Activated CD8-positive, alpha-beta memory T cell treated with anti-CD3 and anti-CD28 coated beads for 48 hours (primary cell): ENCODE results near the gene ATP8B3.
A peak's percentile ranks its signal among the peaks of the same experiment; 100 is the strongest.

Experiments used
- DNase-seq, 3 experiments: peaks; one replicate each; pipeline ENCODE4 v3.0.0-alpha.2; 2020; ENCODE audit warnings: low read depth in 2 of 3, low spot score in 2 of 3

Gene ATP8B3

DNA sequence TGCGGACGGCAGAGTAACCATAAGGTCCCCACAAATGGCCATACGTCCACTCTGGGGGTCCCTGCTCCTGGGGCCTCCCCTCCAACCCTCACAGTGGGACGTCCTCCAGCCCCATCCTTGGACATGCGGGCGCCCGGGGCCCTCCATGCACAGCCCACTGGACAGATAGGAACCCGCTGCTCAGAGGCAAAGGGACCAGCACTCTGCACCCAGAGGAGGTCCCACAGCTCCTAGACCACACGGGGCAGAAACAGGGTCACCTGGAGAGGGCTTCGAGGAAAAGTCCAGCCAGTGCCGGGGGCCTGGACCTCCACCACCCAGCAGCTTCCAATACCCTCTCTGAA lies 25.1 kb upstream of the ATP8B3 start:
- DNase-seq = no peak

DNA sequence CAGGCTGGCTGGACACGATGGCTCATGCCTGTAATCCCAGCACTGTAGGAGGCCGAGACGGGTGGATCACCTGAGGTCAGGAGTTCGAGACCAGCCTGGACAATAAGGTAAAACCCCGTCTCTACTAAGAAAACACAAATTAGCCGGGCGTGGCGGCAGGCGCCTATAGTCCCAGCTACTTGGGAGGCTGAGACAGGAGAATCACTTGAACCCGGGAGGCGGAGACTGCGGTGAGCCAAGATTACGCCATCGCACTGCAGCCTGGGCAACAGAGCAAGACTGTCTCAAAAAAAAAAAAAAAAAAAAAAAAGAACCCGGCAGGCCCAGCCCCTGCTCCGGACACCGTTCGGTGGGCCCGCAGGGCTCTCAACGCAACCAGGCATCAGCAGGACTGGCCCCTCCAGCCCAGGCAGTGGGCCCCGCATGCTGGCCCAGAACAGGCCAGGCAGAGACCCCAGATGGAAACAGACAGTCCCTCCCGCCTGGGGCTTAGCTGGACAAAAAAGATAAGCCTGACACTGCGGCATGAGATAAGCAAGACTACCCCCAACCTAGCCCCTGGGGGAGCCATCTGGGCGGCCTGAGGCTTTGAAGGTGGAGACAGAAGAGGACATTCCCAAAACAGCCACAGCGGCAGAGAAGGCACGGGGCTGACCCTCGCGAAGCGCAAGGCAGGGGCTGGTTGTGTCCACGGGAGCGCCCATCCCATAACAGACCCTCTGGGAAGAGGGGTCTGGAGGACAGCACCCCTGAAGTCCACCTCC lies 24.6 kb upstream of the ATP8B3 start:
- DNase-seq = no peak

DNA sequence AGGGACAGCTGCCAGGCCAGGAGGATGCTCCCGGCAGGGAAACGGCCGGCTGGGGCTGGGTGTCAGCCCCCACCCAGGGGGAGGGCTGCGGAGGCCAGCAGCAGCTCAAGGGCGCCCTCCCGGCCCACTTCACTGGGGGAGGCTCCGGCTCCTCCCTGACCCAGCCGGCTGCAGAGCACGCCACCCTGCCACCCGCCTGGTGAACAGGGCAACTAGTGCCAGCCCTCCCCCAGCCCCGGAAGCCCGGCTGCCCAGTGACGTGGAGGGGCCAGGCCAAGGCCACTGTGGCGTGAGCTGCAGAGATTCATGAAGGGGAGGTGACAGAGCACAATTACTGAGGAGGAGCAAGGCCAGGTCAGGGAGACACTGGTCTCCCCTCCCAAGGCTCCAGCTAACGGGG lies 21.5 kb upstream of the ATP8B3 start:
- no peak for DNase-seq

DNA sequence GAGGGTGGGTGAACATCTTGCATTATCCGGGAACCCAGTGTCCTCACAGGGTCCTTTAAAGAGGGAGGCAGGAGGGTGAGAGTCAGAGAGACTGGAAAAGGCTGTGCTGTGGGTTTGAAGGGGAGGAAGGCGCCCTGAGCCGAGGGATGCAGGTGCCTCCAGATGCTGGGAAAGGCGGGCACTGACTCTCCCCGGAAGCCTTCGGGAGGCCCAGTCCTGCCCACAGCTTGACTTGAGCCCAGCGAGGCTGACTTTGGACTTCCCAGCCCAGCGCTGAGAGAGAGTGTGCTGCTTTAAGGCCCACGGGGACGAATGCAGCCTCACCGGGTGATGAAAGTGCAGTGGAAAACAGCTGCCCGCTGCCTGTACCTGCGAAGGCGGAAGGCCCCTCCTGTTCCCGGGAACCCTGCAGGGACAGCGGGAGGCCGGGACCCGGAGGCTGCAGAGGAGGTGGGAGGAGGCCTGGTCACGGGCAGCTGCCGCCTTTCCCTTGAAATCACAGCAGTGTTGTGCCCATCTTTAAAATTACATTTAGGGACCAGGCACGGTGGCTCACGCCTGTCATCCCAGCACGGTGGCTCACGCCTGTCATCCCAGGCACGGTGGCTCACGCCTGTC lies 20.1 kb upstream of the ATP8B3 start:
- DNase-seq = no peak

DNA sequence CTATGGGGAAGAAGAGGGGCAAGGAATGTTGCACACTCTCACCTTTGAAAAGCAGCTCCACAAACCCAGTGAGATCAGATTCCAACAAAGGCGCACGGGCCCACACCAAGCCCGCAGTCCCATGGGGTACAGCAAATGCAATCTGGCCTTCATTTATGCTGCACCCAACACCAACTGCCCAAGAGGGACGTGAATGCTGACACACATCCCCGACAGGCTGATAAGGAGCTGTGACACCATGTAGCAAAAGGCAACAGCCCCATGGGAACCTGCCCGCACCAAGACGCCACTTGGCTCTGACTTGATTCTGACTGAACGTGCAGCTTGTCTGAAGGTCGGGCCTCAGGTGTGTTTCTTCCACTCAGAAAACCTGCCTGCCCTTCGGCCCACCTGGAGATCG lies 18.9 kb upstream of the ATP8B3 start:
- no peak for DNase-seq

DNA sequence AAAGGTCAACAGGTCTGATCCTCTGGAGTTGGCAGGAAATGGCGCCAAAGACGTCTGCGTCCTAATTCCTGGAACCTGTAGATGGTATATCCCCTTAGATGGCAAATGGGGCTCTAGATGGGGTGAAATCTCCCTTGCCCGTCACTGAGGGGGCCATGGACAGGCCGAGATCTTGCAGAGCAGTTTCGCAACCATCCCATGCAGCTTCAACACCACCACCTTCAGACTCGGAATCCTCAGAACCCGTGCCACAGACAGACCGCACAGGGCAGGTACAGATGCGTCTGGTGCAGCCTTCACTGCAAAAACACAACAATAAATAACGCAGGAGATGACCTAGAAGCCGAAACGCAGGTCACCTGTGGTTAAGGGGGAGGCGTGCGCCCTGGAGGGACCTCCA lies 18.5 kb upstream of the ATP8B3 start:
- DNase-seq = no peak

DNA sequence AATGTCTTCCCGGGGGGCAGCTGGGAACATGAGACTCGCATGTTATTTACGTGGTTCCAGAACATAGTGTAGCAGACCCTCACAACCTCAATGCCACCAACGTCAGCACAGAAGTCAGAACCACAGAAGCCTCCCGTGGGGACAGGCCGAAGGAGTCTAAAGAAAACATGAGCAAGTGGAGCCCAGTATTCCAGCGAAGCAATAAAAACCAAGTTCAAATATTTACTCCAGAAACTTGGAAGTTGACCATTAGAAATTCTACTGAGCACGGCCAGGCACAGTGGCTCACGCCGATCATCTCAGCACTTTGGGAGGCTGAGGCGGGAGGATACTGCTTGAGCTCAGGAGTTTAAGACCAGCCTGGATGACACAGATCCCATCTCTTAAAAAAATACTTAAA lies 17.9 kb upstream of the ATP8B3 start:
- no peak for DNase-seq

DNA sequence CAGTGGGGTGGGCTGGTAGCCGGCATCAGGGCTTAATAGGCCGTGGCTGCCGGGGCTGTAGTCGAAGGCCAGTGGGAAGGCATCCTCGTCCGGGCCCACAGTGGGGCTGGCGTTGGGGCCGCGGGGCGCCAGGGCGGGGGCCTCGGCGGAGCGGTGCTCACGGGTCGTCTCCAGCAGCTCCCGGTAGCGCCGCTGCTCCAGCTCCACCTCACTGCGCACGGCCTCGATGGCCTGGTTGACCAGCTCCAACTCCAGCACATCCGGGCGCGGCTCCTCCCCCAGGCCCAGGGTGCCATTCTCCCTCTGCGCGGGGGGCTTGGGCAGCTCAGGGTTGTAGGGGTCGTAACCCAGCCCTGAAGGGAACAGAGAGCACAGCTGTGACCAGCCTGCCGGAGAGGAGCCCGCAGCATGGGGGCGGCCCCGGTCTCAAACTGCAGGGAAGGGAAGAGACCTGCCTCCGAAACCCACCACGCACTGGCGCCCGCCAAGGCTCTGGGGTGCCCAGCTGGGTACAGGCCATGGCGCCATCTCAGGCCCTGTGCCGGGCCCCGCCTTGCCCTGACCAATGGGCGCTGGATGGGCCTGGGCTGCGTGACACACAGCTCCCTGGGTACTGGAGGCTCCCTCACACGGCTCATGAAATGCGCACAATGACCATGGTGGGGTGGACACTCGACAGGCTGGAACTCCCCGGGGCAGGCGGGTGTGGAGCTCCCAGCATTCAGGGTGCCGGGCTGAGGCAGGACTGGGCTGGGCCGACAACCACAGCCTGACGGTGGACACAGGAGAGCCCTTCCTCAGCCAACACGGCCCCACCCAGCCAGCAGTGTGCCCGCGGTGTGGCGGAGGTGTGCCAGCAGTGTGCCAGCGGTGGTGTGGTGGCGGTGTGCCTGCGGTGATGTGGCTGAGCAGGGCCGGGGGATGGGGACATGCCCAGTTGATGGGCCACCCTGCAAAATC lies 16.5 kb upstream of the ATP8B3 start:
- no peak for DNase-seq

DNA sequence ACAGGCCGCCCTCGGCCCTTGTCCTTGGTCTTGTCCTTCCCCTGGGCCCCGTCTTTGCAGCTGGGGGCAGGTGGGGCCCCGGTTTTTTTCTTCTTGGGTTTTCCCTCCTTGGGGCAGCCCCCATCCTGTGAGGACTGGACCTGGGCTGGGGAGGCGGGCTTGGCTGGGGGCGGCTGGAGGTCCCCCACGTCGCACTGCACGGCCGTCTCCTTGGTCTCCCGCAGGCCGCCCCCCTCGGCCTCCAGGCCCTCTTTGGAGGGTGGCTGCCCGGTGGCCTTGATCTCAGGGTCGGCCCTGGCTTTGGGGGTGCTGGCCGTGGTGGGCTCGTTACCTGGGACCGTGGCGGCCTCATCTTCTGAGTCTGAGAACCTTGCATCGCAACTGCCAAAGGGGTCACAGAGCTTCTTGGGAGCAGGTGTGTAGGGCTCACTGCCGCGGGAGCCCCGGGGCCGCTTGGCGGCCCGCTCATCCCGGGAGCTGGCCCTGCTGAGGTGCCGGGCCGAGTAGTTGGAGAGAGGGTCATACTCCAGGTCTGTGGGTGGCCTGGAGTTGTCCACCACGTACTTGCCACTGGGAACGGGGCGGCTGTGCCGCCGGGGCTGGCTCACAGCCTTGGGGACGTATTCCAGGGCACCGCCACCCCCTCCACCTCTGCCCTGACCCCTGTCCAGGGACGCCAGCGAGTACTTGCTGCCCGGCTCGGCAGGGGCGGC lies 15.6 kb upstream of the ATP8B3 start:
- DNase-seq = no peak

DNA sequence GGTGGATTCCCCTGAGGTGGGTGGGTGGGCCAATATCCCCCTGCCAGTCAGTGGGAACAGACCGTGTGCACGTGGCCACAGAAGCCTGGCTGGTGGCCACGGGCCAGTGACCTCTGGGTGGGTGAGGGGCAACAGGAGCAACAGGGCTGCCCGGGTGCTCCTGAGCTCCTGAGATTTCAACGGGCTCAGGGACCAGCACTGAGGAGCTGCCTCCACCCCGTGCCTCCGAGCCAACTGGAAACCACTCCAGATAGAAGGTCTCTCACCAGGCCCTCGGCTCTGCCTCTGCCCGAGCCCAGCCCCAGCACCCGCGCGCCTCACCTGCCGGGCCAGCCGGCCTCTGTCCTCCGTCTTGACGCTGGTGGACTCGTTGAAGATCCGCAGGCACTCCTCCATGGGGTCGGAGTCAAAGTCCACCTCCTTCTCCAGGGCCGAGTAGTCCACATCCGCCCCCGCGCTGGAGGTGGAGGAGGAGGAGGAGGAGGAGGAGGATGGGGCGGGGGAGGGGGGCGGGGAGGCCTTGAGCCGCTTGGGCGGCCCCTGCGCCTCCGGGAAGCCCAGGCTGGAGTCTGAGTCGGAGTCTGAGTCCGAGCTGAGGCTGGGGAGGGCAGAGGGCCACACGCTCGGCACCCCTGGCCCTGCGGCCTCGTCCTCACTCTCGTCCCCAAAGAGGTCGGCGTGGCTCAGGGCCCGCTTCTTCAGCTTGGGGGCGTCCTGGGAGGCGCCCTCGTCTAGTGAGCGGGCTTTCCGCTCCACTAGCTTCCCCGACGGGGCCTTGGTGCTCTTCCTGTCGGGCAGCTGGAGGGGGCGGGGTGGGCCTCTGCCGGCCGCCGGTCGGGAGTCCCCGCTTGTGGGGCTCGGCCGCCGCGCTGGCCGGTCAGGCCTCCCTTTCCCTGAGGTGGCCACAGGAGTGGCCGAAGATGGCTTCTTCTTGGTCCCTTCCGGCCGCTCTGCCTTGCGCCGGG lies 14.8 kb upstream of the ATP8B3 start:
- no peak for DNase-seq

DNA sequence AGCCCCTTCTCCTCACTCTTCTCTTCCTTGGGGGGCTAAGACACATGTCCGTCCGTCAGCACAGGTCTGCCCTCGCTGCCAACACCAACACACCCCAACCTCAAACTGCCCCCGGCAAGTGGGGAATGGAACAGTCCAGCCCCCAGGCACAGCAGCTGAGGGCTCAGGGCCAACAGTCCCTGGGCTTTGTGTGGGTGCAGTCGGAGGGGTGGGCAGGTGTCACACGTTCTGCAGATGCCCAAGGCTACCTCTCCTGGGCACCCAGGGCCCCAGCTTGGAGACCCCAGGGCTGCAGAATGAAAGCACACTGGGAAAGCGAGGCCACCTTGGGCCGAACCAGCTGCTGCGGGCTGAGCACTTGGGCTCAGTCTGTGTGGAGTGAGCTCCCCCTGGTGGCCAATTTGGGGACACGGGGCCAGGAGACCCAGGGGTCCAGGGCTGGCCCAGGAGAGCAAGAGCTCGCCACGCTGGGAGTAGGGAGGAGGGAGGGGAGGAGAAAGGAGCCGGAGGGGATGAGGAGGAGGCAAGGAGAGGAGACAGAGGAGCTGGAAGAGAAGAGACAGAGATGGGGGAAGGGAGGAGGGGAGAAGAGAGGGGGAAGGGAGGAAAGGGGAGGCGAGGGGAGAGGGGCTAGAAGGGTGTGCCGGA lies 14.0 kb upstream of the ATP8B3 start:
- peak; percentile 33 to 68 (median 49) for DNase-seq

DNA sequence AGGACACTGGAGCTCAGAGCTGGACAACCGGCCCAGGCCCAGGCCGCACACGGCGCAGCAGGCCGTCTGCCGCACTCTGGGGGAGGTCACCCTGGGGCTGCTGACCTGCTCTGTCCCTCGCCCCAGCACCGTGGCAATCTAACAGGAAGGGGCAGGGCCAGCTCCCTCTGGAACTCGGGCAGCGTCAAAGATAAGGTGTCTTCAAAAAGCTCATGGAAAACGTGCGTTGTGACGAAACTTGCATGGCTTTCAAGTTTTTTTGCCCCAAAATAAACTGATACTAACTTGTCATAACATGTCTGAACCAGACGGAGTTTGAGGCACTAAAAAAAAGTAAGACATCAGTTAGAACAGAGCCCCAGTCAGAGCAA lies 12.2 kb upstream of the ATP8B3 start:
- no peak for DNase-seq

DNA sequence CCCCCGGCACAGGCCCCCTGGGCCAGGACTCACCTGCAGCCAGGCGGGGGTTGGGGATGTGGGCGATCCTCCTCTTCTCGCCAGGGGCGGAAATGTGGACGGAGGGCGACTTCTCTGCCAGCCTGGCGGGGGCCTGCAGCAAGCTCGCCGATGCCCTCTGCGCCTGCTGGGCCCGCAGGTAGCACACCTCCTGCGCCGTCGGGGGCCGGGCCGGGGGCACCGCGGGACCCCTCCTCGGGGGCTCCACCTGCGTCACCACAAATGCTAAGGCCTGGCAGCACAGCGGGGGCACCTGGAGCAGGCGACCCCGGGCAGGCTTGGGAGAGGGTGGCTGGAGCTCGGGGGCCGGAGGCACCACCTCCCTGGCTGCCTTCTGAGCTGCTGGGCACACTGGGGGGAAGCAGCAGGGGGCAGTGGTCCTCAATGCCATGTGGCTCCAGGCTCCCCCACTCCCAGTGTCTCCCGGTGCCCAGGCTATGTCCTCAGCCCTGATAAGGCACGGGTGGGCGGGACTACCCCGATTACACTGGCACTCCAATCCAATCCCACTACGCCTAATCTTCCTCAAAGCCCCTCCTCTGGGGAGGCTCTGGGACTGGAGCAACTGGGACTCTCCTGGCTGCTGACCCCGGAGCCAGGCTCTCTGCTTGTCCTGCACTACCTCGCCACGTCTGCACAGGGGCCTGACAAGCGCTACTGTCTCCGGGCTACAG lies 11.6 kb upstream of the ATP8B3 start:
- no peak for DNase-seq

DNA sequence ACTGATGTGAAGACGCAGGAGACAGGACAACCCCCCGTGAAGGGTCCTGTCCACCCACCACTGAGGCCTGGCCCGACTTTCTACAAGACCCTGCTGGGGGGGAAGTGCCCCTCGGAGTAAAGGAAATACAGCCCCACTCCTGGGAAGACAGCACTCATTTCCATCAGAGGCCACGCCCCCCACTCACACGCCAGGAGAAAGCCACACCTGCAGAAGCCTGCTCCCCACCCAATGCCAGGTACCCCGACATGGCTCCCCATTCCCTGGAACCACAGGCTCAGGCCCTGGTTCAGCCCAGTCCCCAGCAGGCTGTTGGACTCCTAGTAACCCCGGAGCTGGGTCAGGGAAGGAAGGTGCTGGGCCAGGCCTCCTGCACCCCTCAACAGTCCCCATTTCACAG lies 10.9 kb upstream of the ATP8B3 start:
- no peak for DNase-seq

DNA sequence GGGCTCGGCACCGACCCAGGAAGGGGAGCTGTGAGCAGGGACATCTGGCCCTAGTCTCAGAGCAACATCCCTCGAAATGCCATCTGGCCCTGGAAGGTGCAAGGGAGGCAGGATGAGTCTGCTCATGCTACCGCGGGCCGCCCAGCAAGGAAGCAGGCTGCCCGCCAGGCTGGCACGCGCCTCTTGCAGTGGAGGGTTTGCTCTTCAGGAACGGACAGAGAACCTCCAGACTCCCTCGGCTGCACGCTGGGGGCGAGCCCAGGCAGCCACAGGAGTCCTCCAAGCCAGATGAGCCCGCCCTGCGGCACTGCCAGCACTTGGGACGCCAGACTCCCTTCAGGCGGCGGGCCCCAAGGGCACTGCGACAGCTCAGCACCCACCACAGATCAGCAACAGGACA lies 10.1 kb upstream of the ATP8B3 start:
- DNase-seq = no peak

DNA sequence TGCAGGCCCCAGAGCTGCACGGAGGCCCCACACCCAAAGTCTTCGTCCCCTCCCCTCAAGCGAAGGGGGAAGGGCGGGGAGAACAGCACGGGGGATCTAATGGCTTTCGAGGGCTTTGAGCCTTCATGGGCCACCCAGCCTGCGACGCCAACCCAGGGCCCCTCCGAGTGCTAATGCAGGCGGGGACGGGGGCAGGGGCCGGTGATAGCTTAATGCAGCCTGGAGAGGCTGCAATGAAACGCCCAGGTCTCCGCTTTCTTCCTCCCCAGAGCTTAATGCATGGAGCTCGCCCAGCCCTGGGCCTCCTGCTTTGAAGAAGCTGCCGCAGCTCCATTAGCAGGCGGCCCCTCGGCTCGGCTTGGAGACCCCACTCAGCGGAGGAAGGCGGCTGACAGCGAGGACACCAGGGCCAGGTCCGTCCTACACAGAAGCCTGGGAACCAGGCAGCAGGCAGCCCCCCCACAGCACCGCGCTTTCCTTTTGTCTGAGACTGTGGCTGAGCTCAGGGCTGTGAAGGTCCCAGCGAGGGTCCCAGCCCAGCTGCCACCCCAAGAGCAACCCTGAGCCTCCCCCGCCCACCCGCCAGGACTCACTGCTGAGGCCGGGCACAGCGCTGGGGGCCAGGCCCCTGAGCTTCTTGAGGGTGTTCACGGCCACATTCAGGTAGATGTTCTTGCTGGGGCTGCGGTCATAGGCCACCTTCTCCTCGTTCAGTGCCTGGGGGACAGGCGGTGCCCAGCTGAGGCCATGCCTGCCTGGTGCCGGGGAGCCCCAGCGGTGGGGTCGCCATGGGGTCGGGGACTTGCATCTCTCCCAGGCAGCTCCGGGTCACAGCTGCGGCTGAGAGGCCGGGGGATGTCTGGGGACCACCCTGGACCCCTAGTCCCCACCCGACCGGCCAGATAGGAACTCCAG lies 7.5 kb upstream of the ATP8B3 start:
- no peak for DNase-seq

DNA sequence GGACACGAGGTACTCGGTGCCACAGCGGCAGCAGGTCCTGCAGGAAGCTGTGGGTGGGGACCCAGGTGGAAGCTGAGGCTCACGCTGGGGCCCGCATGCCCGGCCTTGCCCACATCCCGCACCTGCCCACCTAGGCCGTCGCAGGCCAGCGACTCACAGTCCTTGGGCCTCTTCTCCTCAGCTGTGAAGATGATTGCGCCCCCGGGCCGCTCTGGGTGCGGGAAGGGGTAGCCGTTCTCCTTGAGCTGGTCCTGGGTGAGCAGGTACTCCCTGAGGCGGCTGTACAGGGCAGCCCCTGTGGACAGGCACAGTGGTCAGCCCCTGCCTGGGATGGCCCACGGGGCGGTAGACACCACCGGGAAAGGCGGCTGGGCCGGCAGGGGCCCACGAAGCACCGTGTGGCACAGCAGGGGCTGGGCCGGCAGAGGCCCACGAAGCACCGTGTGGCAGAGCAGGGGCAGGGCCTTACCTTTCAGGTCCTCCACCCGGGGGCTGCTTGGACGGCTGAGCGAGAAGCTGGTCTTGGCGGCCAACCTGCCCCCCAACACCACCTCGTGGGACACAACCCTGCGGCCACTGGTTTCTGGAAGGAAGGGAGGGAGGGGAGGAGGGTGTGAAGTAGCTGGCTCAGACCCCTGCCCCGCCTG lies 6.6 kb upstream of the ATP8B3 start:
- DNase-seq = no peak
